BLaER1 treated with 17β-estradiol and CSF1 and Interleukin-3, amounts not matched to agents 10 nM and 100 nM (cell line): ENCODE results near the gene PSORS1C1.

Source experiments
- H3K27ac ChIP-seq, 11 experiments: shearing (Covaris generic); formaldehyde crosslinking; 2 replicates each; pipeline ENCODE4 v1.8.1; 2022
- H3K27me3 ChIP-seq, 11 experiments: shearing (Covaris generic); formaldehyde crosslinking; 2 replicates each; pipeline ENCODE4 v1.8.1; 2022
- H3K36me3 ChIP-seq, 11 experiments: shearing (Covaris generic); formaldehyde crosslinking; 2 replicates each; pipeline ENCODE4 v1.8.1; 2022
- H3K4me1 ChIP-seq, 10 experiments: shearing (Covaris generic); formaldehyde crosslinking; 2 replicates each; pipeline ENCODE4 v1.8.1; 2022
- H3K4me2 ChIP-seq, 11 experiments: shearing (Covaris generic); formaldehyde crosslinking; 2 replicates each; pipeline ENCODE4 v1.8.1; 2022
- H3K4me3 ChIP-seq, 10 experiments: shearing (Covaris generic); formaldehyde crosslinking; 2 replicates each; pipeline ENCODE4 v1.8.1; 2022
- H3K9ac ChIP-seq, 11 experiments: shearing (Covaris generic); formaldehyde crosslinking; 2 replicates each; pipeline ENCODE4 v1.8.1; 2022
- H3K9me3 ChIP-seq, 11 experiments: shearing (Covaris generic); formaldehyde crosslinking; replicated peaks in 1 of 11; 2 replicates each; pipeline ENCODE4 v1.8.1; 2022
- H4K20me1 ChIP-seq, 11 experiments: shearing (Covaris generic); formaldehyde crosslinking; 2 replicates each; pipeline ENCODE4 v1.8.1; 2022
- Cebpa-rat ChIP-seq, 11 experiments: shearing (Covaris generic); IDR thresholded peaks; 2 replicates each; pipeline ENCODE4 v1.8.1; 2022

The PSORS1C1 gene

GRCh38 chr6:31131595-31131994, 17.0 kb downstream of the PSORS1C1 start:
- H3K27me3 ChIP-seq: no peaks in the 10 kb centered on the region
- no peak overlapping the region for H3K4me2 ChIP-seq
- no peaks in the 10 kb centered on the region for H3K36me3 ChIP-seq
- H3K27ac ChIP-seq: no peak overlapping the region
- no peak overlapping the region for H3K9ac ChIP-seq
- no peak overlapping the region for H3K4me3 ChIP-seq
- H3K9me3 ChIP-seq: no peaks in the 10 kb centered on the region
- no peak for TF ChIP-seq Cebpa-rat (IDR thresholded peaks at IDR 0.05)
- 0 out of 20 replicates have a peak, but pooled peaks cover 0 to 2% (median 0%) of the 10 kb centered on the region in 10 experiments for H3K4me1 ChIP-seq
- no peaks in the 10 kb centered on the region for H4K20me1 ChIP-seq

- no peak for TF ChIP-seq Cebpa-rat (IDR thresholded peaks at IDR 0.05)
- H3K9me3 ChIP-seq: no peaks in the 10 kb centered on the region
- no peak overlapping the region for H3K4me2 ChIP-seq
- no peaks in the 10 kb centered on the region for H3K27me3 ChIP-seq
- H3K4me3 ChIP-seq: no peak overlapping the region
- H4K20me1 ChIP-seq: no peaks in the 10 kb centered on the region
- no peaks in the 10 kb centered on the region for H3K36me3 ChIP-seq
- no peak overlapping the region for H3K9ac ChIP-seq
- H3K4me1 ChIP-seq: peaks cover 0 to 4% (median 3%) of the 10 kb centered on the region in 10 experiments; a peak in 11 of 20 replicates
- no peak overlapping the region for H3K27ac ChIP-seq
These were observed 18.2 kb downstream of the PSORS1C1 start for GRCh38 chr6:31132806-31133205.

- H3K27ac ChIP-seq: no peak overlapping the region
- H3K4me1 ChIP-seq: peaks cover 0 to 6% (median 5%) of the 10 kb centered on the region in 10 experiments; a peak in 11 of 20 replicates
- no peak overlapping the region for H3K4me2 ChIP-seq
- H3K9me3 ChIP-seq: no peaks in the 10 kb centered on the region
- no peaks in the 10 kb centered on the region for H4K20me1 ChIP-seq
- no peak for TF ChIP-seq Cebpa-rat (IDR thresholded peaks at IDR 0.05)
- no peak overlapping the region for H3K9ac ChIP-seq
- no peaks in the 10 kb centered on the region for H3K36me3 ChIP-seq
- H3K27me3 ChIP-seq: no peaks in the 10 kb centered on the region
- no peak overlapping the region for H3K4me3 ChIP-seq
These were observed 21.1 kb downstream of the PSORS1C1 start for GRCh38 chr6:31135710-31136109.

- Histone ChIP-seq H3K4me2 (peak within 1 kb of the TSS; percentile 42 to 82 (median 63)), H3K9me3 (no peaks in the 10 kb centered on the region), H4K20me1 (no peaks in the 10 kb centered on the region), H3K9ac (peak within 1 kb of the TSS in 2 of 11 experiments; percentile 7 to 44; a peak in 2 of 22 replicates), H3K4me3 (peak within 1 kb of the TSS in 2 of 10 experiments; percentile 33 to 41; a peak in 1 of 20 replicates), H3K27ac (no peak within 1 kb of the TSS; a peak in 1 of 22 replicates), H3K36me3 (peaks cover 9 to 20% (median 15%) of the 10 kb centered on the region in 11 experiments; a peak in 18 of 22 replicates), H3K27me3 (no peaks in the 10 kb centered on the region), H3K4me1 (peaks cover 0 to 6% (median 5%) of the 10 kb centered on the region in 10 experiments; a peak in 11 of 20 replicates)
- no peak for TF ChIP-seq Cebpa-rat (IDR thresholded peaks at IDR 0.05)
These were observed 24.4 kb downstream of the PSORS1C1 start, which contains the start of gene PSORS1C2 for GRCh38 chr6:31138982-31139381. Gene PSORS1C2 (minus strand): TSS chr6:31139066. CDS start chr6:31139026, 40 bp downstream.

GRCh38 chr6:31139599-31139998, 25.0 kb downstream of the PSORS1C1 start:
- no peak for TF ChIP-seq Cebpa-rat (IDR thresholded peaks at IDR 0.05)
- Histone ChIP-seq H3K9me3 (no peaks in the 10 kb centered on the region), H3K27ac (no peak overlapping the region), H3K27me3 (no peaks in the 10 kb centered on the region), H3K4me1 (peaks cover 0 to 6% (median 5%) of the 10 kb centered on the region in 10 experiments; a peak in 11 of 20 replicates), H3K9ac (no peak overlapping the region), H3K4me3 (no peak overlapping the region), H3K4me2 (no peak overlapping the region), H3K36me3 (peaks cover 10 to 26% (median 21%) of the 10 kb centered on the region in 11 experiments; a peak in 21 of 22 replicates), H4K20me1 (peaks cover 0 to under 1% (median 0%) of the 10 kb centered on the region in 11 experiments; a peak in 1 of 22 replicates)

GRCh38 chr6:31140643-31141042, 26.0 kb downstream of the PSORS1C1 start:
- Histone ChIP-seq H3K9ac (no peak overlapping the region), H3K4me2 (no peak overlapping the region), H3K4me1 (peaks cover 0 to 6% (median 5%) of the 10 kb centered on the region in 10 experiments; a peak in 11 of 20 replicates), H3K4me3 (no peak overlapping the region), H3K9me3 (no peaks in the 10 kb centered on the region), H3K36me3 (peaks cover 21 to 34% (median 31%) of the 10 kb centered on the region in 11 experiments; a peak in 21 of 22 replicates), H4K20me1 (peaks cover 0 to 6% (median 0%) of the 10 kb centered on the region in 11 experiments; a peak in 1 of 22 replicates), H3K27ac (no peak overlapping the region), H3K27me3 (no peaks in the 10 kb centered on the region)
- no peak for TF ChIP-seq Cebpa-rat (IDR thresholded peaks at IDR 0.05)

GRCh38 chr6:31142361-31142761, 27.8 kb downstream of the PSORS1C1 start:
- H3K27me3 ChIP-seq: no peaks in the 10 kb centered on the region
- no peak overlapping the region for H3K4me3 ChIP-seq
- H3K4me2 ChIP-seq: no peak overlapping the region
- H3K36me3 ChIP-seq: peaks cover 21 to 48% (median 35%) of the 10 kb centered on the region in 11 experiments; a peak in 21 of 22 replicates
- no peak overlapping the region for H3K27ac ChIP-seq
- H3K9me3 ChIP-seq: no peaks in the 10 kb centered on the region
- no peak for TF ChIP-seq Cebpa-rat (IDR thresholded peaks at IDR 0.05)
- H4K20me1 ChIP-seq: peaks cover 0 to 6% (median 0%) of the 10 kb centered on the region in 11 experiments; a peak in 1 of 22 replicates
- no peak overlapping the region; a peak in 1 of 22 replicates for H3K9ac ChIP-seq
- H3K4me1 ChIP-seq: peaks cover 0 to 6% (median 5%) of the 10 kb centered on the region in 10 experiments; a peak in 11 of 20 replicates

- H3K9me3 ChIP-seq: no peaks in the 10 kb centered on the region
- no peak for TF ChIP-seq Cebpa-rat (IDR thresholded peaks at IDR 0.05)
- no peaks in the 10 kb centered on the region for H3K27me3 ChIP-seq
- peaks cover 0 to 6% (median 0%) of the 10 kb centered on the region in 11 experiments; a peak in 1 of 22 replicates for H4K20me1 ChIP-seq
- H3K36me3 ChIP-seq: peaks cover 21 to 50% (median 35%) of the 10 kb centered on the region in 11 experiments; a peak in 21 of 22 replicates
- no peak overlapping the region; a peak in 1 of 22 replicates for H3K9ac ChIP-seq
- no peak overlapping the region for H3K4me3 ChIP-seq
- no peaks in the 10 kb centered on the region for H3K4me1 ChIP-seq
- H3K4me2 ChIP-seq: no peak overlapping the region
- no peak overlapping the region for H3K27ac ChIP-seq
These were observed 28.5 kb downstream of the PSORS1C1 start for GRCh38 chr6:31143148-31143547.

- no peak overlapping the region for H3K27ac ChIP-seq
- no peaks in the 10 kb centered on the region for H3K27me3 ChIP-seq
- H3K4me1 ChIP-seq: no peaks in the 10 kb centered on the region
- H4K20me1 ChIP-seq: peaks cover 0 to 6% (median 0%) of the 10 kb centered on the region in 11 experiments; a peak in 2 of 22 replicates
- H3K4me2 ChIP-seq: no peak overlapping the region
- H3K9me3 ChIP-seq: no peaks in the 10 kb centered on the region
- H3K9ac ChIP-seq: no peak overlapping the region
- TF ChIP-seq Cebpa-rat (IDR thresholded peaks at IDR 0.05): no peak
- H3K4me3 ChIP-seq: no peak overlapping the region
- peaks cover 23 to 57% (median 39%) of the 10 kb centered on the region in 11 experiments; a peak in 21 of 22 replicates for H3K36me3 ChIP-seq
These were observed 29.8 kb downstream of the PSORS1C1 start for GRCh38 chr6:31144296-31144969.
